ENCODE results near the gene BCAP31.

BCAP31 gene

DNA sequence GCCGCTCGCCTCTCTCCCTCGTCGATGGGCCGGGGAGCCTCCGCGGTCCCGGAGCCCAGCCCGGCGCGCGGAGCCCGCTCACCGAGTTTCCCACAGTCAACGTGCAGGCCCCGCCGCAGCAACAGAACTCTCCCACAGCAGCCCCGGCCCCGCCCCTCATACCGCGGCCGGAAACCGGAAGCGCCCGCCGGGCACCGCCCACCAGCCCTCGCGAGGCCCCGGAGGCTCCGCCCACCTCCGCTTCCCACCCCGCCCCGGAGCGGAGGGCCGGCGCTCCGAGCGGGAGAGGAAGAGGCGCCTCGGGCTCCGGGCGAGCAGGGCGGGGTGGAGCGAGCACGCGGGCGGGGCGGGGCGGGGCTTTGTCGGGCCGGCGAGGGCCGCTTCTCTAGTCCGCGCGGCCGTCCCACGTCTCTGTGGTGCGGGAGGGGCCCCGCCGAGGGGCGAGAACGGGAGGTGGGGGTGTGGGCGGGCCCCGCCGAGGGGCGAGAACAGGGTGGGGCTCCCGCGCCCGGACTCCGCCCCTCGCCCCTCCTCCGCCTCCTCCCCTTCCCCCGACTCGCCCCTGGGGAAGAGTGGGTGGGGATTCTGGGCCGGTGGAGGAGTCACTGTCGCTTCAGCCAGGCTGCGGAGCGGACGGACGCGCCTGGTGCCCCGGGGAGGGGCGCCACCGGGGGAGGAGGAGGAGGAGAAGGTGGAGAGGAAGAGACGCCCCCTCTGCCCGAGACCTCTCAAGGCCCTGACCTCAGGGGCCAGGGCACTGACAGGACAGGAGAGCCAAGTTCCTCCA, at the start of gene BCAP31, which contains the start of gene ABCD1:
Gene BCAP31 (minus strand): TSS at position 136 of the 787 bp plus-strand sequence. CDS start 1,143 bp downstream, outside the sequence.
Gene ABCD1 (plus strand): TSS at position 605 of the 787 bp plus-strand sequence. CDS start 411 bp downstream, outside the sequence.
- peak; percentile 80 to 94 for DNase-seq

GRCh38 chrX:153773218-153773611, 49.0 kb upstream of the BCAP31 start:
- DNase-seq: no peak

GRCh38 chrX:153772316-153773217, 48.4 kb upstream of the BCAP31 start:
- no peak for DNase-seq

DNA sequence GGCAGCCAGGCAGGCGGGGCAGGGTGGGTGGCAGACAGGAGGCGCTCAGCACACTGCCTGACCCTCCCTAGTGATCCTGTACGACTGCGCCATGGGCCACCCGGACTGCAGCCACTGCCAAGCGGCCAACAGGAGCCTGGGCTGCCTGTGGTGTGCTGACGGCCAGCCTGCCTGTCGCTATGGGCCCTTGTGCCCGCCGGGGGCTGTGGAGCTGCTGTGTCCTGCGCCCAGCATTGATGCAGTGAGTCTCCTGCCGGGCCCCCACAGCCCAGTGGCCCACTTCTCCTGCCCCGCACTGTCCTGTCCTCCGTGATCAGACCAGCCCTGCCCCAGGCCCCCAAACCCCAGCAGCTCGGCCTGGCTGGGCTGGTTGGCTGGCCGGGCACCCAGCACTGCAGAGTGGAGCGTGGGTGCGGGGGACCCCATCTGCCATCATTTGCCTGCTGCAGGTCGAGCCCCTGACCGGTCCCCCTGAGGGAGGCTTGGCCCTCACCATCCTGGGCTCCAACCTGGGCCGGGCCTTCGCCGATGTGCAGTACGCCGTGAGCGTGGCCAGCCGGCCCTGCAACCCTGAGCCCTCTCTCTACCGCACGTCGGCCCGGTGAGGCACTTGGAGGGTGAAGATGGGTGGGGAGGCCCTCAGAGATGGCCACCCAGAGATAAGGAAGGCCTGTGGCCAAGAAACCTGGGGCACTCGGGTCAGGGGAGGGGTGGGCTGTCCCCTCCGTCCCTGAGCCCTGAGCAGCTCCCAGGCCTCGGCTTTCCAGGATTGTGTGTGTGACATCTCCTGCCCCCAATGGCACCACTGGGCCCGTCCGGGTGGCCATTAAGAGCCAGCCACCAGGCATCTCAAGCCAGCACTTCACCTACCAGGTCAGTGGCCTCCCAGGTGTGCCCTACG, 47.5 kb upstream of the BCAP31 start:
- DNase-seq: no peak

DNA sequence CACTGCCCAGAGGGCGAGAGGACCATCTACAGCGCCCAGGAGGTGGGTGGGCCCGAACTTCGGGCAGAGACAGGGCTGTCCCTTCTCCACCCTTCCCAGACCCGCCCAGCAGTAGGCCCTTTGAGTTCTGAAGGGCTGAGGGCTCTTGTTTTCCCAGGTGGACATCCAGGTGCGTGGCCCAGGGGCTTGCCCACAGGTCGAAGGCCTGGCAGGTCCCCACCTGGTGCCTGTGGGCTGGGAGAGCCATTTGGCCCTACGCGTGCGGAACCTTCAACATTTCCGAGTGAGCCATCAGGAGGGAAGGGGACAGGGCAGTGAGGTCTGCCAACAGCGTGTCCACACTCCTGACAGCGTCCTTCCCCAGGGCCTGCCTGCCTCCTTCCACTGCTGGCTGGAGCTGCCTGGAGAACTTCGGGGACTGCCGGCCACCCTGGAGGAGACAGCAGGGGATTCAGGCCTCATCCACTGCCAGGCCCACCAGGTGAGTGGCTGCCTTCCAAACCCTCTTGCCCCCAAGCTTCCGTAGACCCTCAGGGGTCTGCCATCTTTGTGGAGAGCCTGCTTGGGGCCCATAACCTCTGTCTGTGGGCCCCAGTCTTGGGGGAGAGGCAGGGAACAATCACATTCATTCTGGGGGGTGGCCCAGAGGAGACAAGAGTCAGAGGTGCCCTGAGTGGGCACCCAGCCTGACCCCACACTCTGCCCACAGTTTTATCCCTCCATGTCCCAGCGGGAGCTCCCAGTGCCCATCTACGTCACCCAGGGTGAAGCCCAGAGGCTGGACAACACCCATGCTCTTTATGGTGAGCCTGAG, 46.6 kb upstream of the BCAP31 start:
- no peak for DNase-seq

DNA sequence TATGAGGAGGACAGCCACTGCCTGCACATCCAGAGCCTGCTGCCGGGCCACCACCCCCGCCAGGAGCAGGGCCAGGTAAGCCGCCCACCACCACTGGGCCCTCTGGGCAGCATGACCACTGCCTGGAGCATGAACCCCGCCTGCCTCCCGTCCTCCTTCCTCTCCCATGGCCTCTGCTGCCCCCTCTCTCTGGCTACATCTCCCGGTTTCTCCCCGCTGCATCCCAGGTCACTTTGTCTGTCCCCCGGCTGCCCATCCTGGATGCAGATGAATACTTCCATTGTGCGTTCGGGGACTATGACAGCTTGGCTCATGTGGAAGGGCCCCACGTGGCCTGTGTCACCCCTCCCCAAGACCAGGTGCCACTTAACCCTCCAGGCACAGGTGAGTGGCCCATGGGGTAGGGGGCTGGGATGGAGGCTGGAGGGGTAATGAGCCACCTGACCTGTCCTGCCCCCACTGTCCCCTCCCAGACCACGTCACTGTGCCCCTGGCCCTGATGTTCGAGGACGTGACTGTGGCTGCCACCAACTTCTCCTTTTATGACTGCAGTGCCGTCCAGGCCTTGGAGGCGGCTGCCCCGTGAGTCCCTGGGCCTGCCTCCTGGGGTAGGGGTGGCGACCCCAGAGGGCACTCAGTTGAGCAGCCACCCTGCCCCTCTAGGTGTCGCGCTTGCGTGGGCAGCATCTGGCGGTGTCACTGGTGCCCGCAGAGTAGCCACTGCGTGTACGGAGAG, 45.8 kb upstream of the BCAP31 start:
- DNase-seq: no peak

- DNase-seq: no peak
Measured at GRCh38 chrX:153769158-153769864, 45.1 kb upstream of the BCAP31 start.

GRCh38 chrX:153768311-153769157, 44.3 kb upstream of the BCAP31 start:
- no peak for DNase-seq

- DNase-seq: no peak
Measured at GRCh38 chrX:153767674-153768055, 43.5 kb upstream of the BCAP31 start.

GRCh38 chrX:153766871-153767673, 42.9 kb upstream of the BCAP31 start:
- no peak for DNase-seq

GRCh38 chrX:153766098-153766817, 42.1 kb upstream of the BCAP31 start:
- no peak for DNase-seq

- no peak for DNase-seq
Measured at GRCh38 chrX:153765138-153766079, 41.2 kb upstream of the BCAP31 start.

GRCh38 chrX:153764786-153765137, 40.6 kb upstream of the BCAP31 start:
- DNase-seq: no peak

- peak; percentile 49 to 78 for DNase-seq
Measured at GRCh38 chrX:153763989-153764755, 40.0 kb upstream of the BCAP31 start, which contains the start of gene PLXNB3. TSS of gene PLXNB3 (plus strand) at chrX:153764249. CDS start at chrX:153765536, 1,287 bp downstream.

DNA sequence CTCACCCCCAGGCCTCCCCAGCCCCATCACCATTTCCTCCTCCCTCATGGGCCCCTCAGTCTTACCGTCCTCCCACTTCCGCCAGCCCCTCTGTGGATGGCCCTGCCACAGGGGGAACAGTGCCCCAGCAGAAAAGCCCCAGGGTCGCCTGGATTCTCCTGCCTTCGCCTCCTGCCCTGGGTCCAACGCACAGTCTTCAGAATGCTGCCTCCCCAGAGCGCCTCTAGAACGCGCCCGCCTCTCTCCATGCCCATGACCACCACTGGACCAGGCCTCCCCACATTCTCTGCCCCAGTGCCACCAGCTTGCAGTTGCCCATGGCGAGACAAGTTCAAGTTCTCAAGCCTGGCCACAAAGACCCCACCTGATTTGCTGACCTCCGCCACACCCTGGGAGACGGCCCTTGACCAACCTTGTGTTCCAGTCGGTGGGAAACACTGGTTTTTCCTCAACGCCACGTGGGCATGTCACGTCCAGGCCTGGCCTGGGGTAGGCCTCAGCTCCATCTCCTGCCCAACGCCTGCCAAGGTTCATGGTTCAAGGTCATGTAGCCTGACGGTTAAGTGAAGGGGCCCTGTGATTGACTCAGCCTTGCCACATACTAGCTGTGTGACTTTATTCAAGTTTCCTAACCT, 39.2 kb upstream of the BCAP31 start:
- DNase-seq: no peak
